H9 (cell line): ENCODE measurements around the gene B3GALNT2. TPM values are rescaled to one million over a fixed set of nuclear protein-coding genes. Genes with fewer than 3 reads are reported as not detected.

ENCODE experiments used
- DNase-seq: peaks from one replicate; pipeline ENCODE4 v3.0.0-alpha.2; 2017
- H2AFZ ChIP-seq: one replicate; pipeline ENCODE4 v1.6.1; 2013; ENCODE audit warnings: mild to moderate bottlenecking, low read length, control low read depth, moderate library complexity
- H2AK5ac ChIP-seq: 2 replicates; pipeline ENCODE4 v1.6.1; 2013; ENCODE audit warnings: low read length, control low read depth, mixed read lengths; ENCODE audit not compliant: insufficient read length
- H2BK120ac ChIP-seq: one replicate; pipeline ENCODE4 v1.6.1; 2013; ENCODE audit warnings: low read depth, mild to moderate bottlenecking, low read length, control low read depth, inconsistent platforms; ENCODE audit not compliant: poor library complexity, severe bottlenecking
- H2BK12ac ChIP-seq: 2 replicates; pipeline ENCODE4 v1.6.1; 2013; ENCODE audit warnings: low read length, control low read depth, mixed read lengths, low read depth; ENCODE audit not compliant: insufficient read length
- H2BK15ac ChIP-seq: 2 replicates; pipeline ENCODE4 v1.6.1; 2013; ENCODE audit warnings: low read depth, low read length, control low read depth
- H2BK20ac ChIP-seq: one replicate; pipeline ENCODE4 v1.6.1; 2013; ENCODE audit warnings: low read depth, mild to moderate bottlenecking, low read length, control low read depth, inconsistent platforms; ENCODE audit not compliant: poor library complexity, severe bottlenecking
- H2BK5ac ChIP-seq: 2 replicates; pipeline ENCODE4 v1.6.1; 2013; ENCODE audit warnings: low read length, control low read depth, mixed read lengths; ENCODE audit not compliant: insufficient read length
- H3K14ac ChIP-seq: 2 replicates; pipeline ENCODE4 v1.6.1; 2013; ENCODE audit warnings: low read length, control low read depth; ENCODE audit not compliant: insufficient read depth
- H3K18ac ChIP-seq: 2 replicates; pipeline ENCODE4 v1.6.1; 2013; ENCODE audit warnings: low read depth, mild to moderate bottlenecking, mixed read lengths, low read length, control low read depth; ENCODE audit not compliant: insufficient read length
- H3K23ac ChIP-seq: 2 replicates; pipeline ENCODE4 v1.6.1; 2013; ENCODE audit warnings: low read length, control low read depth, mixed read lengths, low read depth; ENCODE audit not compliant: insufficient read length
- H3K23me2 ChIP-seq: 2 replicates; pipeline ENCODE4 v1.6.1; 2013; ENCODE audit warnings: low read depth, mild to moderate bottlenecking, mixed read lengths, low read length, control low read depth; ENCODE audit not compliant: insufficient read length, poor library complexity, severe bottlenecking
- H3K27ac ChIP-seq: 2 replicates; pipeline ENCODE4 v1.5.1; 2013; ENCODE audit warnings: low read length, control low read depth, mixed read lengths, low read depth; ENCODE audit not compliant: insufficient read length
- H3K27me3 ChIP-seq: 2 replicates; pipeline ENCODE4 v1.6.1; 2013; ENCODE audit warnings: low read length, control low read depth, inconsistent platforms; ENCODE audit not compliant: insufficient read depth
- H3K4ac ChIP-seq: 2 replicates; pipeline ENCODE4 v1.6.1; 2013; ENCODE audit warnings: low read depth, mild to moderate bottlenecking, control low read depth, inconsistent platforms, low read length, moderate library complexity
- H3K4me1 ChIP-seq: 2 replicates; pipeline ENCODE4 v1.6.1; 2013; ENCODE audit warnings: low read length, control low read depth, inconsistent platforms; ENCODE audit not compliant: insufficient read depth
- H3K4me2 ChIP-seq: 2 replicates; pipeline ENCODE4 v1.6.1; 2013; ENCODE audit warnings: low read length, control low read depth, mixed read lengths; ENCODE audit not compliant: insufficient read length, insufficient read depth
- H3K56ac ChIP-seq: 2 replicates; pipeline ENCODE4 v1.6.1; 2013; ENCODE audit warnings: low read depth, mild to moderate bottlenecking, mixed read lengths, low read length, control low read depth; ENCODE audit not compliant: insufficient read length
- H3K79me1 ChIP-seq: 2 replicates; pipeline ENCODE4 v1.6.1; 2013; ENCODE audit warnings: low read depth, mild to moderate bottlenecking, moderate library complexity, low read length, control low read depth, inconsistent platforms; ENCODE audit not compliant: insufficient read depth, poor library complexity, severe bottlenecking
- H3K79me2 ChIP-seq: 2 replicates; pipeline ENCODE4 v1.6.1; 2013; ENCODE audit warnings: low read length, control low read depth, inconsistent platforms; ENCODE audit not compliant: insufficient read depth
- H3K9ac ChIP-seq: 2 replicates; pipeline ENCODE4 v1.6.1; 2013; ENCODE audit warnings: low read length, control low read depth, mixed read lengths; ENCODE audit not compliant: insufficient read length; ENCODE audit errors: extremely low read depth
- H3K9me3 ChIP-seq: one replicate; pipeline ENCODE4 v1.6.1; 2013; ENCODE audit warnings: low read depth, low read length, inconsistent platforms; ENCODE audit not compliant: control insufficient read depth
- H3T11ph ChIP-seq: one replicate; pipeline ENCODE4 v1.6.1; 2013; ENCODE audit warnings: mild to moderate bottlenecking, low read length, control low read depth, inconsistent platforms
- H4K20me1 ChIP-seq: one replicate; pipeline ENCODE4 v1.6.1; 2013; ENCODE audit not compliant: control insufficient read depth, insufficient read length, insufficient read depth
- H4K5ac ChIP-seq: 2 replicates; pipeline ENCODE4 v1.6.1; 2013; ENCODE audit warnings: low read depth, mild to moderate bottlenecking, mixed read lengths, low read length, control low read depth; ENCODE audit not compliant: insufficient read length
- H4K8ac ChIP-seq: replicated peaks from 2 replicates; pipeline ENCODE4 v1.6.1; 2013; ENCODE audit warnings: low read length, control low read depth, mixed read lengths, low read depth; ENCODE audit not compliant: insufficient read length
- H4K91ac ChIP-seq: 2 replicates; pipeline ENCODE4 v1.6.1; 2013; ENCODE audit warnings: low read depth, mild to moderate bottlenecking, moderate library complexity, mixed read lengths, low read length, control low read depth; ENCODE audit not compliant: insufficient read length
- H3K27ac Mint-ChIP-seq, 3 experiments: 2 replicates in 2 of 3; 3 replicates in 1 of 3; pipeline ENCODE4 v1.8.0; 2020 to 2021; ENCODE audit warnings: mixed read lengths in 3 of 3, mild to moderate bottlenecking in 1 of 3, moderate library complexity in 1 of 3
- H3K27me3 Mint-ChIP-seq: 2 replicates; pipeline ENCODE4 v1.8.0; 2021; ENCODE audit warnings: low read depth, mild to moderate bottlenecking, moderate library complexity, mixed read lengths
- H3K36me3 Mint-ChIP-seq, 3 experiments: 2 replicates in 2 of 3; 3 replicates in 1 of 3; pipeline ENCODE4 v1.8.0; 2020 to 2021; ENCODE audit warnings: low read depth in 3 of 3, mixed read lengths in 3 of 3; ENCODE audit not compliant: insufficient read depth in 1 of 3
- H3K4me1 Mint-ChIP-seq, 2 experiments: 2 replicates each; pipeline ENCODE4 v1.8.0; 2020; ENCODE audit warnings: mixed read lengths in 2 of 2
- H3K4me3 Mint-ChIP-seq, 2 experiments: 2 replicates in 1 of 2; 3 replicates in 1 of 2; pipeline ENCODE4 v1.8.0; 2020 to 2021; ENCODE audit warnings: mild to moderate bottlenecking in 2 of 2, mixed read lengths in 2 of 2, moderate library complexity in 1 of 2
- H3K9me3 Mint-ChIP-seq, 2 experiments: 2 replicates in 1 of 2; 3 replicates in 1 of 2; pipeline ENCODE4 v1.8.0; 2020; ENCODE audit warnings: mild to moderate bottlenecking in 2 of 2, mixed read lengths in 2 of 2, moderate library complexity in 1 of 2
- WGBS: extraction: QIAGEN DNeasy Blood & Tissue Kit; methylation state at CpG from one replicate; pipeline ENCODE4 v1.1.7; 2013; ENCODE audit warnings: missing lambda C conversion rate, low lambda C conversion rate, mixed read lengths; ENCODE audit not compliant: insufficient read length; ENCODE audit errors: extremely low coverage; 5-methylcytosine and 5-hydroxymethylcytosine counted together
- total RNA-seq: library from RNA; stranded (reverse); gene quantifications from 2 replicates; pipeline ENCODE4 v1.2.1, GENCODE V29; 2021
- TF ChIP-seq, protein P1 (sequence below): fragments of 200-600 bp; sonication (generic); conservative IDR thresholded peaks from 3 replicates; pipeline ENCODE4 v1.8.0; 2021; ENCODE audit warnings: antibody characterized with exemption, mild to moderate bottlenecking

Gene B3GALNT2
- total RNA-seq, 1 experiment from 2014 or later: 27.8 TPM

DNA sequence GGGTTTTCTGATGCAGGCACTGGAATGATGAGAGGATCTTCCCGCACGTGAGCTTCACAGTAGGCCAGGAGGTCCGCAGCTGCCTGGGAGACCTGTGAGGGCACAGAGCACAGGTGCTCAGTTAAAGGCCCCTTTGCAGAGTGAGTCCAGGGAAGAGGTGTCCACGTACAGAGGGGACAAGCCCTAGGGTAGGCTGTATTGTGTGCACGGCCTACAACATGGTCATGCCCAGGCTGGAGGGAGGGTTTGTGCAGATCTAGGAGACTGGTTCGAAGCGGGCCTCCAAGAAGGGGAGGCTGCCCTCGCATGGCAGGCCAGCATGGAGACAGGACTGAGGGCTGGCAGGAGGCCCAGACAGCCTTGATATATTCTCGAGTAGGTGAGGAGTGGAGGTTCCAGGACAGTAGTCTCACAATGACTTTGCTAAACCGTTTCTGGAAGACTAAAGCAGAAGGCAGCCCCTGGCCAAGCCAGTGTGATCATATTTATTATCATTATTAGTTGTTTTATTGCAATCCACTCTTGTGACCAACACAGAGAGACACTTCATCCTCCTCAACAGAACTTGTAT is 48.0 kb upstream of the B3GALNT2 start:
- Histone ChIP-seq H2BK12ac (no peak overlapping the region), H3K9me3 (no peaks in the 10 kb centered on the region), H4K20me1 (no peaks in the 10 kb centered on the region), H3K23ac (no peak overlapping the region), H3K4ac (no peak overlapping the region), H3K9ac (no peak overlapping the region), H3T11ph (no peak overlapping the region), H4K5ac (no peak overlapping the region), H3K79me2 (no peaks in the 10 kb centered on the region), H3K4me2 (no peak overlapping the region), H3K4me1 (no peaks in the 10 kb centered on the region), H2BK5ac (no peak overlapping the region), H3K14ac (no peak overlapping the region), H3K79me1 (no peaks in the 10 kb centered on the region), H2BK20ac (no peak overlapping the region), H3K18ac (no peak overlapping the region), H2AFZ (no peak overlapping the region), H3K27me3 (no peaks in the 10 kb centered on the region), H3K56ac (no peak overlapping the region), H3K27ac (no peak overlapping the region), H4K91ac (no peak overlapping the region), H4K8ac (no peak overlapping the region), H2AK5ac (no peak overlapping the region), H2BK120ac (no peak overlapping the region), H2BK15ac (no peak overlapping the region), H3K23me2 (no peaks in the 10 kb centered on the region)
- H3K4me1 Mint-ChIP-seq: peaks cover 1 to 3% of the 10 kb centered on the region in 2 experiments; a peak in 3 of 4 replicates
- no CpG with 5 or more reads among the region's 10 CpGs for WGBS
- DNase-seq: no peak
- TF ChIP-seq, protein P1, sequence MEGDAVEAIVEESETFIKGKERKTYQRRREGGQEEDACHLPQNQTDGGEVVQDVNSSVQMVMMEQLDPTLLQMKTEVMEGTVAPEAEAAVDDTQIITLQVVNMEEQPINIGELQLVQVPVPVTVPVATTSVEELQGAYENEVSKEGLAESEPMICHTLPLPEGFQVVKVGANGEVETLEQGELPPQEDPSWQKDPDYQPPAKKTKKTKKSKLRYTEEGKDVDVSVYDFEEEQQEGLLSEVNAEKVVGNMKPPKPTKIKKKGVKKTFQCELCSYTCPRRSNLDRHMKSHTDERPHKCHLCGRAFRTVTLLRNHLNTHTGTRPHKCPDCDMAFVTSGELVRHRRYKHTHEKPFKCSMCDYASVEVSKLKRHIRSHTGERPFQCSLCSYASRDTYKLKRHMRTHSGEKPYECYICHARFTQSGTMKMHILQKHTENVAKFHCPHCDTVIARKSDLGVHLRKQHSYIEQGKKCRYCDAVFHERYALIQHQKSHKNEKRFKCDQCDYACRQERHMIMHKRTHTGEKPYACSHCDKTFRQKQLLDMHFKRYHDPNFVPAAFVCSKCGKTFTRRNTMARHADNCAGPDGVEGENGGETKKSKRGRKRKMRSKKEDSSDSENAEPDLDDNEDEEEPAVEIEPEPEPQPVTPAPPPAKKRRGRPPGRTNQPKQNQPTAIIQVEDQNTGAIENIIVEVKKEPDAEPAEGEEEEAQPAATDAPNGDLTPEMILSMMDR: no peak
- H3K36me3 Mint-ChIP-seq: no peaks in the 10 kb centered on the region
- H3K27ac Mint-ChIP-seq: peak overlapping the region in 2 of 3 experiments; percentile 75 to 77; a peak in 2 of 7 replicates
- H3K4me3 Mint-ChIP-seq: no peak overlapping the region
- H3K9me3 Mint-ChIP-seq: no peaks in the 10 kb centered on the region
- no peaks in the 10 kb centered on the region for H3K27me3 Mint-ChIP-seq
